Erythroblast (primary cell): ENCODE data around the gene TLX2.

Experiments
- DNase-seq, 2 experiments: peaks; one replicate each; lab custom pipeline; 2025; lab: John Stamatoyannopoulos, UW
- GATA1 ChIP-seq: IDR thresholded peaks from 2 replicates; pipeline ENCODE4 v1.6.1; 2011; ENCODE audit warnings: low read depth, mild to moderate bottlenecking, control low read depth, low read length, moderate library complexity
- POLR2A ChIP-seq: IDR thresholded peaks from 2 replicates; pipeline ENCODE4 v1.6.1; 2011; ENCODE audit warnings: mild to moderate bottlenecking, low read length

The TLX2 gene

GRCh38 chr2:74501335-74502071, 12.7 kb upstream of the TLX2 start:
- DNase-seq, result peak in 1 of 2 experiments; percentile 54
- TF ChIP-seq GATA1 (no peak), POLR2A (no peak)

- TF ChIP-seq GATA1, result no peak
- TF ChIP-seq POLR2A, result no peak
- DNase-seq, result peak; percentile 41 to 70
Observed at GRCh38 chr2:74502147-74502719, 12.0 kb upstream of the TLX2 start.

- TF ChIP-seq GATA1 (no peak), POLR2A (peak; percentile 73)
- DNase-seq, result peak; percentile 86 to 92
Observed at GRCh38 chr2:74502720-74503505, 11.3 kb upstream of the TLX2 start.

GRCh38 chr2:74503506-74504475, 10.5 kb upstream of the TLX2 start:
- TF ChIP-seq GATA1 (no peak), POLR2A (no peak)
- no peak for DNase-seq

GRCh38 chr2:74504591-74504990, 9.7 kb upstream of the TLX2 start:
- TF ChIP-seq GATA1 (no peak), POLR2A (no peak)
- no peak for DNase-seq

- TF ChIP-seq GATA1, result no peak
- TF ChIP-seq POLR2A, result no peak
- DNase-seq, result no peak
Observed at GRCh38 chr2:74505448-74506246, 8.6 kb upstream of the TLX2 start.

GRCh38 chr2:74507145-74507925, 6.9 kb upstream of the TLX2 start, which contains the start of gene PCGF1:
Gene PCGF1, minus strand, starts transcription at chr2:74507695. Its CDS starts 27 bp downstream, at chr2:74507668.
- peak; percentile 98 for DNase-seq
- TF ChIP-seq GATA1 (no peak), POLR2A (peak; percentile 84)

- TF ChIP-seq GATA1, result no peak
- TF ChIP-seq POLR2A, result no peak
- peak; percentile 52 to 70 for DNase-seq
Observed at GRCh38 chr2:74507926-74508520, 6.2 kb upstream of the TLX2 start.

GRCh38 chr2:74510272-74510671, 4.0 kb upstream of the TLX2 start:
- DNase-seq, result no peak
- TF ChIP-seq GATA1, result no peak

- DNase-seq, result no peak
- no peak for TF ChIP-seq GATA1
Observed at GRCh38 chr2:74511104-74511989, 2.9 kb upstream of the TLX2 start.
